Neutrophil (primary cell): Measurements from ENCODE around the gene N4BP2.

Experiments
- H3K27ac ChIP-seq: fragments of 200-600 bp; sonication (generic); 2 replicates; pipeline ENCODE4 v1.5.1; 2016; ENCODE audit warnings: mild to moderate bottlenecking, moderate library complexity
- H3K27me3 ChIP-seq: fragments of 200-600 bp; sonication (generic); 2 replicates; pipeline ENCODE4 v1.6.0; 2016; ENCODE audit warnings: mild to moderate bottlenecking
- H3K36me3 ChIP-seq: fragments of 200-600 bp; sonication (generic); 2 replicates; pipeline ENCODE4 v1.5.1; 2017
- H3K4me1 ChIP-seq, 2 experiments: fragments of 200-600 bp in 1 of 2; sonication (generic) in 1 of 2; 1 replicate in 1 of 2; 2 replicates in 1 of 2; pipeline versions ENCODE4 v1.5.1 to v1.6.1; 2013 to 2016; ENCODE audit warnings: low read depth in 1 of 2, low read length in 1 of 2, mild to moderate bottlenecking in 1 of 2, moderate library complexity in 1 of 2; ENCODE audit not compliant: control insufficient read depth in 1 of 2, insufficient read depth in 1 of 2
- H3K4me3 ChIP-seq, 2 experiments: fragments of 200-600 bp in 1 of 2; sonication (generic) in 1 of 2; 1 replicate in 1 of 2; 2 replicates in 1 of 2; pipeline ENCODE4 v1.5.1; 2013 to 2016; ENCODE audit warnings: low read depth in 1 of 2, low read length in 1 of 2, mild to moderate bottlenecking in 1 of 2, moderate library complexity in 1 of 2
- H3K9me3 ChIP-seq: fragments of 200-600 bp; sonication (generic); 2 replicates; pipeline ENCODE4 v1.5.1; 2016
- TF ChIP-seq, protein P1 (sequence below): fragments of 200-600 bp; sonication (generic); IDR thresholded peaks from 2 replicates; pipeline ENCODE4 v1.5.1; 2016; ENCODE audit warnings: antibody characterized with exemption

The N4BP2 gene

DNA sequence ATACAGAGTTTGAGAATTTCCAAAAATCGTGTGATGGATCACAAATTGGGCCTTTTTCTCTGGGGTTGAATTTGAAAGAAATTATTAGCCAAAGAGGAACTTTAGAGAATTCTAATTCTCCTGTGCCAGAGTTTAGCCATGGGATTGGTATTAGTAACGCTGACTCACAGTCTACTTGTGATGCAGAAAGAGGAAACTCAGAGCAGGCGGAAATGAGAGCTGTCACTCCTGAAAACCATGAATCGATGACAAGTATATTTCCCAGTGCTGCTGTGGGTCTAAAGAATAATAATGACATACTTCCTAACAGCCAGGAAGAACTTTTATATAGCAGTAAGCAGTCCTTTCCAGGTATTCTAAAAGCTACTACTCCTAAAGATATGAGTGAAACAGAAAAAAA is 64.9 kb downstream of the N4BP2 start:
- Histone ChIP-seq H3K4me3 (no peak overlapping the region), H3K9me3 (no peaks in the 10 kb centered on the region), H3K36me3 (peaks cover 3% of the 10 kb centered on the region), H3K4me1 (peaks cover 10 to 12% of the 10 kb centered on the region in 2 experiments), H3K27me3 (no peaks in the 10 kb centered on the region), H3K27ac (peak overlapping the region; percentile 54)
- TF ChIP-seq, protein P1, sequence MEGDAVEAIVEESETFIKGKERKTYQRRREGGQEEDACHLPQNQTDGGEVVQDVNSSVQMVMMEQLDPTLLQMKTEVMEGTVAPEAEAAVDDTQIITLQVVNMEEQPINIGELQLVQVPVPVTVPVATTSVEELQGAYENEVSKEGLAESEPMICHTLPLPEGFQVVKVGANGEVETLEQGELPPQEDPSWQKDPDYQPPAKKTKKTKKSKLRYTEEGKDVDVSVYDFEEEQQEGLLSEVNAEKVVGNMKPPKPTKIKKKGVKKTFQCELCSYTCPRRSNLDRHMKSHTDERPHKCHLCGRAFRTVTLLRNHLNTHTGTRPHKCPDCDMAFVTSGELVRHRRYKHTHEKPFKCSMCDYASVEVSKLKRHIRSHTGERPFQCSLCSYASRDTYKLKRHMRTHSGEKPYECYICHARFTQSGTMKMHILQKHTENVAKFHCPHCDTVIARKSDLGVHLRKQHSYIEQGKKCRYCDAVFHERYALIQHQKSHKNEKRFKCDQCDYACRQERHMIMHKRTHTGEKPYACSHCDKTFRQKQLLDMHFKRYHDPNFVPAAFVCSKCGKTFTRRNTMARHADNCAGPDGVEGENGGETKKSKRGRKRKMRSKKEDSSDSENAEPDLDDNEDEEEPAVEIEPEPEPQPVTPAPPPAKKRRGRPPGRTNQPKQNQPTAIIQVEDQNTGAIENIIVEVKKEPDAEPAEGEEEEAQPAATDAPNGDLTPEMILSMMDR = no peak

DNA sequence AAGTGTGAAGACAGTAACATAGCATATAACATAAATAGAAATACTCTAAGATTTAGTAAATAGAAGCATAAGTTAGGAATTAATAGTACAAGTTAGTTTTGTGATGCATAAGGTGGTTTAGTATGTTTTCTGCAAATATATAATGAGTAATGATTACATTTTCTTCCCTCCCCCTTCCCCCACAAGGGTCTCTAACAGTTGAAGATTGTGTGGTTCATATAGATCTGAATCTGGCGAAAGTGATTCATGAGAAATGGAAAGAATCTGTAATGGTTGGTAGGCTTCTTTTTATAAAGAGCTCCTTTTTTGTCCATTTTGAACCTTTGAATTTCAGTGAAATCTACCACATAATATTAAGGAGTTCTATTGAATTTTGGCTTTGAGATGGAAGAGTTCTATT is 66.3 kb downstream of the N4BP2 start:
- no peak overlapping the region for H3K4me3 ChIP-seq
- H3K27me3 ChIP-seq = no peaks in the 10 kb centered on the region
- no peaks in the 10 kb centered on the region for H3K9me3 ChIP-seq
- TF ChIP-seq, protein P1 = no peak
- peaks cover 3% of the 10 kb centered on the region for H3K36me3 ChIP-seq
- no peak overlapping the region for H3K27ac ChIP-seq
- peaks cover 10 to 12% of the 10 kb centered on the region in 2 experiments for H3K4me1 ChIP-seq

DNA sequence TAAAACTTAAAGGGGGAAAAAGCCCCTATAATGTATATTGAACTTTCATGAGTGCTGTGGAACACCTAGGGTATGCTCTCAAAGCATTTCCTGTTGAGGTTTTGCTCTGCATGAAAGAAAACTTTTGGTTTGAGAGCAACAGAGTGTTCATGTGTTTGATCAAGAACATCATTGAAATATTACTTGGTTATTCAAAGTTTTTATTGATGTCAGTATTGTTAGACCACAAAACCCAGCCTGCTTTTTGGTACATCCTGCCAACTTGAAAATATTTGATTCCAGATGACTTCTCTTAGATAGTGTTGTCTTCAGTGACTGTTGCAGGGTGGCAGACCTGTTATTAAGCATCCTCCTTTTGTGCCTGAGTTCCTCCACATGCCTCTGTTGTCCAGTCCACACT is 68.0 kb downstream of the N4BP2 start:
- Histone ChIP-seq H3K4me3 (no peak overlapping the region), H3K27ac (no peak overlapping the region), H3K36me3 (peaks cover 6% of the 10 kb centered on the region), H3K27me3 (no peaks in the 10 kb centered on the region), H3K9me3 (no peaks in the 10 kb centered on the region), H3K4me1 (peaks cover 7 to 10% of the 10 kb centered on the region in 2 experiments)
- TF ChIP-seq, protein P1 = no peak

DNA sequence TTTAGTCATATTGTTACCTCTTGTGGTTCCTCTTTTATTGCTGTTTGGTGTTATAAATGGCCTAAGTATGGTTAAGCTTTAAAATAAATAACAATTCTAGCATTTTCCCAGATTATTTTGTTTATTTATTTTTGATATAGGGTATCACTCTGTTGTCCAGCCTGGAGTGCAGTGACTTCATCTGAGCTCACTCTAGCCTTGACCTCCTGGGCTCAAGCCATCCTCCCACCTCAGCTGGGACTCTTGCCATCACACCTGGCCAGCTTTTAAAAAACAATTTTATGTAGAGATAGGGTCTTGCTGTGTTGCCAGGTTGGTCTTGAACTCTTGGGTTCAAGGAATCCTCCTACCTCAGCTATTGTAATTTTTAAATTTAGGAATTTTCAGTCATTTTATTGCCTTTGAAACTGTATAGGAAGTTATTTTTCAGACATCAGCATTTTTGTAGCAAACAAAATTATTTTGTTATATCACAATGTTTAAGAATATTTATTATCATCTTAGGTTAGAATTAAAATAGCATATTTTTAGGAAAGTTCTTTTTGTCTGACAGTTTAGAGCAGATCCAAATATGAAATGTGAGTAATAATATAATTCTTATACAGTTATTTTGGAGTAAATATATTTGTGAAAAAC is 73.9 kb downstream of the N4BP2 start:
- TF ChIP-seq, protein P1 = no peak
- Histone ChIP-seq H3K9me3 (no peaks in the 10 kb centered on the region), H3K4me3 (no peak overlapping the region), H3K36me3 (peaks cover 13% of the 10 kb centered on the region), H3K27ac (no peak overlapping the region), H3K27me3 (no peaks in the 10 kb centered on the region), H3K4me1 (no peaks in the 10 kb centered on the region)

DNA sequence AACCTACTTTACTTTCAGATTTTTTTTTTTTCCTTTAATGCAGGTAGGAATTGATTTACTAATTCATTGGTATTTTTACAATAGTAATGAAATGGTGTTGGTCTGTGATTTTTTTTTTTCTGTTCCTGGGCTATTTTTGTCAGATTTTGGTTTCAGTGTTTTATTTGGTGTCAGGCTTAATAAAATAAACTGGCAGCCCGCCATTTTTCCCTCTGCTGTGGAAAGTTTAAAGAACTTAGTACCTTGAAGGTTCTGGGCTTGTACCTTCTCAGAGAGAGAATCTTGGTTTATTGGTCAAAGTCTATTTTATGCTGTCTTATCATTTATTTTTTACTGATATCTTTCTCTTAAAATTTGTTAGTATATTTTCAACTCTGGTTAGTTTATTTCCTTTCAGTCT is 76.2 kb downstream of the N4BP2 start:
- Histone ChIP-seq H3K4me1 (no peaks in the 10 kb centered on the region), H3K4me3 (no peak overlapping the region), H3K27ac (no peak overlapping the region), H3K27me3 (no peaks in the 10 kb centered on the region), H3K36me3 (peaks cover 15% of the 10 kb centered on the region), H3K9me3 (no peaks in the 10 kb centered on the region)
- TF ChIP-seq, protein P1 = no peak
